Jurkat, Clone E6-1 (cell line): Measurements from ENCODE around the gene ADARB2.

Experiments
- DNase-seq: peaks from one replicate; pipeline ENCODE4 v3.0.0-alpha.2; 2011; ENCODE audit warnings: low read depth, low spot score
- H3K4me3 ChIP-seq: 2 replicates; pipeline ENCODE4 v1.5.1; 2011; ENCODE audit warnings: mild to moderate bottlenecking, low read length, control low read depth, moderate library complexity

ADARB2 gene

DNA sequence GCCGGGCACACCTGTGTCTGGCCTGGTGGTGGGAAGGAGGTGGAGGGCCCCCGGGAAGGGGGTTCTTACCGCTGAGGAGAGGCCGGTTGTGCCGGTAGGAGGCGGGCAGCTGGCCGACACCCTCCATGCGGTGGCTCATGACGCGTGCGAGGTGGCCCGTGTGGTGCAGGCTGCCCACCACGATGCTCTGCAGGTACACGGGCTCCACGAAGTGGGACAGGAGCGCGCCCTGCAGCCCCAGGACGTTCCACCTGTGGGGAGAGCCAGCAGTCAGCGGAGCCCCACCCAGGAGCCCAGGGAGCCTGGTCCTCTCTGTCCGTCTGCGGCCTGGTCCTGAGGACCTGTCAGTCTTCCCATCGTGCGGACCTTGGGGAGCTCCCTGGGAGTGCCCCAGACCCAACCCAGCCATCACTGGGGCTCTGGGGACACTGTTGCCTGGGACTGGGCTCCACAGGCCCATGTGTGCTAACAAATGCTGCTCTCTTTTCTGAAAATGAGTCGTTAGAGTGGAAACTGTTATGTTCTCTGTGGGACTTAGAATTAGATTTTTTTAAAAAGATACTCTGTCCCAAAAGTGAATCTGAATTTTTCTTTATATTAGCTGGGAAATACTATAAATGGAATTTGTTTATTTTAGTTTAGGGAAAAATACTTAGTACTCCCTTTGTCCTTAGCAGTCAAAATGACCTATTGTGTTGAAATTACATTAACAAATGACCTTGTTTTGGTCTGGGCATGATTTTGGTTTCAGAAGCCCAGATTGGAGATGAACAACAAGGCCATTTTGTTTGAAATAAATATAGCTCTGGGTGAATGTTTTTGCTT is 537.2 kb downstream of the ADARB2 start:
- DNase-seq: no peak
- no peak overlapping the region for H3K4me3 ChIP-seq

DNA sequence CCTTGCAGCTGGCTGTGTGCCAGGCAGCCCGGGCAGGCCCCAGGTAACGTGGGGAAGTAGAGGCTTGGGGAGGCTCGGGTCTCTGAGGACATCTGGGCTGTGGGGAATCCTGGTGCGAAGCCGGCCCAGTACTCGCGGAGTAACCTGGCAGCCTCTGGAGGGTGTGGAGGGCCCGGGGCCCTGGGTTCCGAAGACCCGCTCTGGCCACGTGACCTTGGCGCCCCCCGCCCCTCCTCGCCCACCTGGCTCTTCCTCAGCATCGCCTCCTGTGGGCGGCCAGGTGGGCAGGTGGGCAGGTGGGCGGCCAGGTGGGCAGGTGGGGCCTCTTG is 538.0 kb downstream of the ADARB2 start:
- no peak overlapping the region for H3K4me3 ChIP-seq
- no peak for DNase-seq

- no peak for DNase-seq
- H3K4me3 ChIP-seq: no peak overlapping the region
Measured at GRCh38 chr10:1198453-1199344, 538.6 kb downstream of the ADARB2 start.

GRCh38 chr10:1197384-1197783 is 539.9 kb downstream of the ADARB2 start:
- no peak for DNase-seq
- H3K4me3 ChIP-seq: no peak overlapping the region

- no peak for DNase-seq
Measured at GRCh38 chr10:1196656-1197055, 540.7 kb downstream of the ADARB2 start.

DNA sequence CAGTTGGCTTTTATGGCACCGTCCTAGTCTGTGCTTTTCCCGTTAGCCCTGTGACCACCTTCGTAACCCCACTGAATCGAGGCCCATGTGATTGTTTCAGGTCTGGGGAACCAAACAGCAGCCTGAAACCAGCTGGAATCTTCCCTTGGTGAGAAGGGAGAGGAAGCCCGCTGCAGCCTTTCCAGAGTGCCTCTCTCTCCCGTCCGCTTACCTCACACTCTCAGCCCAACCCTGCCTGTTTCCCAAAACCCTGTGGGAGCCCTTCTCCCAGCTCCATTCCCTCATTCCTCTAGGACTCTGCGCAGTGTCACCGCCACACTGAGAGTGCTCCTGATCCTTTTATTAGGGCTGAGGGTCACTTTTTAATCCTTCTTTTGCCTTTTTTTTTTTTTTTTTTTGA is 541.5 kb downstream of the ADARB2 start:
- no peak overlapping the region for H3K4me3 ChIP-seq
- DNase-seq: no peak

More at GRCh38 chr10:1196656-1197055, 540.7 kb downstream of the ADARB2 start:
- no peak overlapping the region for H3K4me3 ChIP-seq

DNA sequence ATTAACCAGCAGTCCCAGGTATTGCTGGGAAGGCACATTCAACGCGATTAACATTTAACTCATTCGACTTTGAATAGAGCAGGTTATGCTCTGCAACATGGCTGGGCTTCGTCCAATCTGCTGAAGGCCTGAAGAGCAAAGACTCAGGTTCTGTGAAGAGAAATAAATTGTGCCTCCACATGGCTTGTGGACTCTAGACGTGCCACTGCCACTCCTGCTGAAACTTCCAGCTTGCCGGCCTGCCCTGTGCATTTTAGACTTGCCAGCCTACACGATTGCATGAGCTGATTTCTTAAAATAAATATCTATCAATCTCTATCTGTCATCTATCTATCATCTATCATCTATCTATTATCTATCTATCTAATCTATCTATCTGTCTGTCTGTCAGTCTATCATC is 543.2 kb downstream of the ADARB2 start:
- no peak for DNase-seq
- no peak overlapping the region for H3K4me3 ChIP-seq

- H3K4me3 ChIP-seq: no peak overlapping the region
- peak; percentile 6 for DNase-seq
Measured at GRCh38 chr10:1193561-1193960, 543.8 kb downstream of the ADARB2 start.

DNA sequence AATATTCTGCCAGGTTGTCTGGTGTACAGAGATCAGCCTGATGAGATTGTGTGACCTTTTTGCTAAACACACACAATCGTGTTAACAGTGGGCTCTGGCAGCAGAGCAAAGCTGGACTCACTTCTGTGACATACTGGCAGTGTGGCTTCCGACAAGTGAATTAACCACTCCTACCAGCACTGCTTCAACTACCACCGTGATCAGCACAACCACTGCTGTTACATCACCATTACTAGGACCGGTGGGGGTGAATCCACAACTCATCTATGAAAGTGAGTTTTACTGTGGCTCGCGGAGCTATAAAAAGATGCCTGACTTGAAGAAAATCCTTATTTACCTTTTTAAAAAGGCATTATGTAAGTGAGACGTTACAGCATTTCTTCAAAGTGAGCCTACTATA is 545.6 kb downstream of the ADARB2 start:
- no peak overlapping the region for H3K4me3 ChIP-seq
- DNase-seq: no peak

DNA sequence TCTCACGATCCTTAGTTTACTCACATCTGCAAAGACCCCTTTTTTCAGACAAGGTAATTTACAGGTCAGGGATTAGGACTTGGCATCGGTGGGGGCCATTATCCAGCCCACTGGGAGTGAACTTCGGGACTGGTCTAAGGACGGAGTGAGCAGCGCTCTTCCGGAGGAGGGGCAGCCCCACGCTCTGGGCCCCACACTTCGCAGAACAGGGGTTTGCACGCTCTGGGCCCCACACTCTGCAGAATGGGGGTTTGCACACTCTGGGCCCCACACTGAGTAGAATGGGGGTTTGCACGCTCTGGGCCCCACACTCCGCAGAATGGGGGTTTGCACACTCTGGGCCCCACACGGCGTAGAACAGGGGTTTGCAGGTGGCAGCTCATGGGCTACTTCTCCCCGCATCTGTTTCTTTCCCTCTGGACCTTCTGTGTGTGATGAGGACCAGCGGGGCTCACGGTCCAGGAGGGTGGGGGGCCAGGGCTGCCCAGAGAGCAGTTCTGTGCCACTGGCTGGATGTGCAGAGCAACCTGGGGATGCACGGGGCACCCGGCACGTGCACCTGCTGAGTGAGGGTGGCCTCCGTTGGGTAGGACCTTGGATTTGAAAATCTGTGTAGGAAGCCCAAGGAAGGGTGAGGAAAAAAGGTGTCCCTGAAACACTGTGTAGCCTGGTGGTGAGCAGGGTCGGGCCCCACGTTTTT is 546.4 kb downstream of the ADARB2 start:
- H3K4me3 ChIP-seq: no peak overlapping the region
- no peak for DNase-seq

DNA sequence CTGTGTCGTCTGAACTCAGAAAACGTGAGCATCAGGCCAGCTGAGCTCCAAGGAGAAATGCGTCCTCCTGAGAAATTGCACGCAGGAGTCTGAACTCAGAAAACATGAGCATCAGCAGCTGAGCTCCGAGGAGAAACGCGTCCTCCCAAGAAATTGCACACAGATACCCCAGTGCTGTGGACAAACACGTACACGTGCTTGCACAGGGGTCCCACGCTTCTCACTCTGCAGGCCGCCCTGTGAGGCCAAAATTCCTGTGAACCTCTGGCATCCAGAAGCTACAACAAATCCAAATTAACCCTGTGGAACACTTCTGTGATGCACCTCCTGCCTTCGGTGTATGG is 547.3 kb downstream of the ADARB2 start:
- DNase-seq: no peak

DNA sequence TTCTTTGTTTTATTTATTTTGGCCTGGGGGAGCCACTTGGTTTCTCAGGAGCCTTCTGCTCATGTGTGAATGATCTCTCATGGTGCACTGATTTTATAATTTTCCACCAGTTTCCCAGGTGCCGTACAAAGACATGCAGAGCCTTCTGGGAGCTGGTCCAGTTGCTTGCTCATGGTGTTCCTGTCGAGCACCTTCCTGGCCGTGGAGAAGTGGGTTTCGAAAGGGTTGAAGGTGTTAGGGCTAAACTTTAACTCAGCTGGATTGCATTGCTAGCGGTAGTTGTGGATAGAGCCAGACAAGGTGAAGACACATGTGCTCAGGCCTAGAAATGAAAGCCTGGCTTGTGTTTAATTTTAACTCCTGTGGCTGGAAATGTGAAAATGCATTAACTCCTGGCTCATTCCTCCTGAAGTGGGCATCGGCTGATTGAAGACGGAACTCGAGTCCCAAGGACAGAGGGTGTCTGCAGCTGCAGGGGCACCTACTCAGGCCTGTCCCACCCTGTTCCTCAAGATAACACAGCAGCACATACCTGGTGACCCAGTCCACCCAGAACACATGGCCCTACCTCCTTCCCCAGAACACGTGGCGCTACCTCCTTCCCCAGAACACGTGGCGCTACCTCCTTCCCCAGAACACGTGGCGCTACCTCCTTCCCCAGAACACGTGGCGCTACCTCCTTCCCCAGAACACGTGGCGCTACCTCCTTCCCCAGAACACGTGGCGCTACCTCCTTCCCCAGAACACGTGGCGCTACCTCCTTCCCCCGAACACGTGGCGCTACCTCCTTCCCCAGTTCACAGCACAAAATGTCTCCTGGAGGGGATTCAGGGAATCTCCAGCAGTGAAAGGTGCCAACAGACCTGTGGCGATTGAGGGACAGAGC is 547.9 kb downstream of the ADARB2 start:
- DNase-seq: no peak
- H3K4me3 ChIP-seq: no peak overlapping the region

More for the DNA sequence above, 547.3 kb downstream of the ADARB2 start:
- H3K4me3 ChIP-seq: no peak overlapping the region

- H3K4me3 ChIP-seq: no peak overlapping the region
- no peak for DNase-seq
Measured at GRCh38 chr10:1188558-1189135, 548.7 kb downstream of the ADARB2 start.

DNA sequence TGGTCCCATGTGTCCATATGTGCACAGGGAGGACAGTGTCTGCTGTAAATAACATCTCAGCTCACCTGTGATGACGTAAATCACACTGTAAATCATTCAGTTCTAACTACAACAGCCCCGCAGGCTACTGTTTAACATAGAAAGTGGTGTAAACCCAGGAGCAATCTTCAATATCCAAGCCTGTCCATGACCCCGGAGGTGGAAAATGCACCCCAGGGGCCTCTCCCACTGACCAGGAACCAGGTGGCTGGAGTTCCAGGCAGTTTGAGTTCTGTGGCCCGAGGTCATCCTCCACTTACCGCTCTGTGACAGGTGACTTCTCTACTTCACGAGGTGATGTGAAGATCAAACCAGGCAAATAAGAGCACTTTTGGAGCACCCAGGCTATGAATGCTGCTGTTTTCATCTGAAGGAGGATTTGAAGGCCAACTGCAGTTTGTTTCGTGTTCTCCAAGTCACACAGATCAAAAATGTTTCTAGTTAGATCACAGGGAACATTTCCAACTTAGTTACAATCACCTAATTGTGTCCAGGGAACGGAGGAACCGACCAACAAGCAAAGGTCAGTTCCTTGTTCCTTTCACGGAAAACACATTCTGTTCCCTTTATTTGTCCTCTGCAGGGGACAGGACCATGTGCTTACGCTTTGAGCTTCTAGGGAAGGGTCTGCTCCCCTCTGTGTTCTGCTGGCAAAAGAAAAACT is 549.3 kb downstream of the ADARB2 start:
- H3K4me3 ChIP-seq: no peak overlapping the region
- no peak for DNase-seq

- DNase-seq: no peak
- H3K4me3 ChIP-seq: no peak overlapping the region
Measured at GRCh38 chr10:1187151-1187854, 550.0 kb downstream of the ADARB2 start.

GRCh38 chr10:1186683-1186990 is 550.7 kb downstream of the ADARB2 start:
- H3K4me3 ChIP-seq: no peak overlapping the region
- no peak for DNase-seq

- no peak overlapping the region for H3K4me3 ChIP-seq
- no peak for DNase-seq
Measured at GRCh38 chr10:1185911-1186682, 551.2 kb downstream of the ADARB2 start.
